K562 (cell line): ENCODE measurements around the gene C1QTNF5. TPM values are rescaled to one million over a fixed set of nuclear protein-coding genes. Genes with fewer than 3 reads are reported as not detected.

Source experiments
- ATAC-seq: fragments of 200-7000 bp; cut with Tn5 transposase; 3 replicates; pipeline ENCODE4 v1.9.1; 2020; ENCODE audit warnings: moderate library complexity
- BruUV-seq: library from RNA; stranded (reverse); fragments of 400-500 nt; replicated peaks from 2 replicates; lab custom pipeline; 2021; lab: Mats Ljungman, UMichigan
- CTCF ChIA-PET: fragments of 300-600 bp; formaldehyde crosslinking; extraction: SDS; loops from one replicate; lab custom pipeline; 2021; ENCODE audit warnings: low intra/inter-chr PET ratio; lab: Yijun Ruan, JAX
- POLR2A ChIA-PET: fragments of 300-600, 350-650 bp; sonication (Branson Sonifier 250); formaldehyde crosslinking; extraction: SDS; loops from one replicate; lab custom pipeline; 2021; ENCODE audit warnings: antibody characterized with exemption, inconsistent platforms; lab: Yijun Ruan, JAX
- DNase-seq, 4 experiments: peaks; one replicate each; pipeline versions ENCODE4 v3.0.0 to v3.0.0-alpha.2; 2011 to 2018; ENCODE audit warnings: low spot score in 3 of 4, mixed read lengths in 3 of 4; ENCODE audit errors: extremely low read depth in 1 of 4
- FAIRE-seq: peaks from 2 replicates; lab custom pipeline; 2011; peaks lifted over from hg19 to GRCh38; lab: Jason Lieb, UNC
- H2AFZ ChIP-seq: 2 replicates; pipeline ENCODE4 v1.6.0; 2011; ENCODE audit warnings: low read depth, low read length, control low read depth, inconsistent platforms
- H3K27ac ChIP-seq: fragments of 200-600 bp; 3 replicates; pipeline ENCODE4 v1.8.0; 2011; ENCODE audit warnings: low read depth, mild to moderate bottlenecking, control low read depth, inconsistent platforms, low read length, moderate library complexity, mixed read lengths; ENCODE audit errors: extremely low read depth
- H3K27me3 ChIP-seq, 2 experiments: fragments of 300-600 bp in 1 of 2; 2 replicates in 1 of 2; 3 replicates in 1 of 2; pipeline versions ENCODE4 v1.6.0 to v1.8.0; 2011; ENCODE audit warnings: inconsistent platforms in 2 of 2, low read length in 2 of 2, mild to moderate bottlenecking in 1 of 2, mixed read lengths in 1 of 2, moderate library complexity in 1 of 2; ENCODE audit not compliant: control insufficient read depth in 2 of 2, insufficient read depth in 2 of 2
- H3K36me3 ChIP-seq: fragments of 300-600 bp; 3 replicates; pipeline ENCODE4 v1.8.0; 2011; ENCODE audit warnings: mild to moderate bottlenecking, low read length, inconsistent platforms; ENCODE audit not compliant: control insufficient read depth, insufficient read depth
- H3K4me1 ChIP-seq, 2 experiments: fragments of 200-600 bp in 1 of 2; replicated peaks in 1 of 2; 2 replicates in 1 of 2; 3 replicates in 1 of 2; pipeline versions ENCODE4 v1.5.1 to v1.8.0; 2011; ENCODE audit warnings: inconsistent platforms in 2 of 2, low read length in 2 of 2, mild to moderate bottlenecking in 1 of 2, mixed read lengths in 1 of 2, moderate library complexity in 1 of 2; ENCODE audit not compliant: control insufficient read depth in 2 of 2, insufficient read depth in 2 of 2
- H3K4me2 ChIP-seq: 2 replicates; pipeline ENCODE4 v1.6.1; 2011; ENCODE audit warnings: low read length, control low read depth, inconsistent platforms, mixed read lengths; ENCODE audit not compliant: insufficient read depth
- H3K4me3 ChIP-seq: fragments of 200-600 bp; sonication (generic), shearing (Covaris generic); 2 replicates; pipeline ENCODE4 v1.5.1; 2016; ENCODE audit warnings: control low read depth, inconsistent platforms
- H3K79me2 ChIP-seq: fragments of 200-600 bp; 3 replicates; pipeline ENCODE4 v1.8.0; 2011; ENCODE audit warnings: low read length, inconsistent platforms; ENCODE audit not compliant: control insufficient read depth, insufficient read depth
- H3K9ac ChIP-seq, 2 experiments: 2 replicates each; pipeline versions ENCODE4 v1.6.0 to v1.6.1; 2011; ENCODE audit warnings: low read depth in 2 of 2, low read length in 2 of 2, control low read depth in 1 of 2, inconsistent platforms in 1 of 2, mild to moderate bottlenecking in 1 of 2, mixed read lengths in 1 of 2; ENCODE audit not compliant: insufficient read depth in 1 of 2
- H3K9me1 ChIP-seq: one replicate; pipeline ENCODE4 v1.6.0; 2011; ENCODE audit warnings: inconsistent platforms, mild to moderate bottlenecking, low read length, moderate library complexity; ENCODE audit not compliant: control insufficient read depth, insufficient read depth
- H3K9me3 ChIP-seq: replicated peaks from 2 replicates; pipeline ENCODE4 v1.5.1; 2011; ENCODE audit warnings: low read depth, low read length, inconsistent platforms; ENCODE audit not compliant: control insufficient read depth, insufficient read depth
- H4K20me1 ChIP-seq: replicated peaks from 2 replicates; pipeline ENCODE4 v1.6.1; 2011; ENCODE audit warnings: low read length, inconsistent platforms, mixed read lengths; ENCODE audit not compliant: control insufficient read depth, insufficient read depth
- BHLHE40 ChIP-seq: IDR thresholded peaks from 2 replicates; pipeline ENCODE4 v1.6.1; 2011; ENCODE audit warnings: low read length, improper control_type of control experiment
- CREB1 ChIP-seq, 2 experiments: sonication (generic) in 1 of 2; formaldehyde crosslinking in 1 of 2; IDR thresholded peaks; 2 replicates each; pipeline versions ENCODE4 v1.6.1 to v1.8.0; 2012 to 2022; ENCODE audit warnings: inconsistent platforms in 1 of 2, mild to moderate bottlenecking in 1 of 2, missing genetic modification reagents in 1 of 2, moderate library complexity in 1 of 2
- CREM ChIP-seq: IDR thresholded peaks from 2 replicates; pipeline ENCODE4 v1.6.1; 2014; ENCODE audit warnings: antibody characterized with exemption, low read depth
- NFYB ChIP-seq: IDR thresholded peaks from 2 replicates; pipeline ENCODE4 v1.6.1; 2011; ENCODE audit warnings: mild to moderate bottlenecking, moderate library complexity; ENCODE audit not compliant: insufficient read length; ENCODE audit errors: extremely low read depth
- ZKSCAN1 ChIP-seq: fragments of 150-350 bp; IDR thresholded peaks from 2 replicates; pipeline ENCODE4 v1.6.1; 2016; ENCODE audit warnings: low read depth, low read length
- WGBS: fragments of 100-300 bp; shearing (Covaris generic); methylation state at CpG from one replicate; pipeline ENCODE4 v1.1.6; 2016; ENCODE audit warnings: low coverage, mixed read lengths; ENCODE audit not compliant: insufficient coverage; ENCODE audit errors: missing lambda C conversion rate; 5-methylcytosine and 5-hydroxymethylcytosine counted together
- in situ Hi-C: fragments of 300-500 bp; cut with MboI; formaldehyde crosslinking; loops from 4 replicates; pipeline ENCODE4 v1.15.0; 2018; ENCODE audit warnings: inconsistent platforms, mixed read lengths
- intact Hi-C: fragments of 100-400 bp; cut with micrococcal nuclease; formaldehyde crosslinking; loops from 2 replicates; pipeline ENCODE4 v1.14.2; 2022
- polyA plus RNA-seq, 8 experiments: library from polyadenylated mRNA; depleted of rRNA in 4 of 8; stranded (reverse) in 5 of 8; unstranded in 3 of 8; fragments of >200 nt; fragmentation: Nextera tagmentation in 2 of 8; fragmentation: Illumina TruSeq in 1 of 8; extraction: Ambion mirVana in 2 of 8; extraction: Trizol in 1 of 8; gene quantifications; 2 replicates each; pipeline versions ENCODE4 v1.2.1 to v1.2.3, GENCODE V29; 2011 to 2014; ENCODE audit warnings: inconsistent platforms in 1 of 8, missing spikeins in 1 of 8
- total RNA-seq, 7 experiments: library from RNA; depleted of rRNA in 6 of 7; stranded (reverse); fragments of >200 nt in 6 of 7; fragmentation: Illumina TruSeq in 2 of 7; extraction: Trizol in 2 of 7; gene quantifications; 2 replicates each; pipeline versions ENCODE4 v1.2.1 to v1.2.3, GENCODE V29; 2011 to 2021; ENCODE audit warnings: low replicate concordance in 1 of 7
- TF ChIP-seq, protein P1 (sequence below), 2 experiments: IDR thresholded peaks; 2 replicates each; pipeline ENCODE4 v1.6.1; 2011; ENCODE audit warnings: borderline replicate concordance in 1 of 2, control low read depth in 1 of 2, low read depth in 1 of 2, low read length in 1 of 2, mild to moderate bottlenecking in 1 of 2, mixed read lengths in 1 of 2, moderate library complexity in 1 of 2; ENCODE audit not compliant: insufficient read depth in 1 of 2, insufficient read length in 1 of 2, poor library complexity in 1 of 2, severe bottlenecking in 1 of 2; ENCODE audit errors: extremely low read depth in 1 of 2
- TF ChIP-seq, protein P2 (sequence below): fragments of 250-450 bp; sonication (Bioruptor Pico); IDR thresholded peaks from 2 replicates; pipeline ENCODE4 v1.4.0; 2020

C1QTNF5 gene
- total and polyA plus RNA-seq, 9 of the 15 experiments (the other 6 are each of a cell fraction or from before 2014, with no cell fraction given): 0.07 to 0.76 (median 0.24) TPM; not detected in 1

DNA sequence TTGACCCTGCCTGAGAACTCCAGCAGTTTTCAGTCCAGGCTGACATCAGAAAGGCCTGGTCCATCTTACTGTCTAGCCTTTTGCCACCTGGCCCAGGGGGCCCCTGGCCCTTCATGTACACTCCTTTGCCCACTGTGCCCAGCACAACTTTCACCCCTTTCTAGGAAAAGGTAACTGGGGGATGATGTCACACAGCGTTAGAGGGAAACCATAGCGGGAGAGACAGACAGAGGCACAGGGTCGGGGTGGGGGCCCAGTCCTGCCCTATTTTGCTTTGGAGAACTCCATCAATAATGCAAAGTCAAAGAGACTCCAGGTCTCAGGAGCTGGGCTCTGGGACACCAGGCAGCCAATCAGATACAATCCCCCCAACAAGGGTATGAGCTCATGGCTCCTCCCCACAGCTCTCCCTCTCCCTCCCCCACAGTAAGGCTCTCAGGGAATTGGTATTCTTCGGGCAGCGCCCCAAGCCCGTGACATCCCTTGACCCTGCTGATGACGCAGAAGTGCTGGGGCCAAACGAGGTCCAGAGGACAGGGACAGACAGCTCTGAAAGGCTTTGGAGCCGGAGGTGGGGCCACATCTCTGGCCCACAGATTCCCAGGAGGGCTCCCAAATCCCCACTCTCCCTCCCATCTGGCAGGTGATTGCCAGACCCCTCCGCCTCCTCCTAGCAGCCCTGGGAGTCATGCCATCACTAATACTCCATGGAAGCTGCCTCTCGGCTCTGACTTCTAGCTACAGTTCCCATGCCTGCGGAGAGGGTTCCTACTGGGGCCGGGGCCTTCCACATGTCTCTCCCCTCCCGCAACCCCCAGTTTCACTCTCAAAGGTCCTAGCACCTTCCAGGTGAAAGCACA, 34.9 kb upstream of the C1QTNF5 start:
- no peaks in the 10 kb centered on the region for H3K27me3 ChIP-seq
- H3K79me2 ChIP-seq: peaks cover 20% of the 10 kb centered on the region
- H3K36me3 ChIP-seq: peaks cover 24% of the 10 kb centered on the region; the same call in 1 of the 3 replicates
- BruUV-seq: no TSS peak
- FAIRE-seq (peak; percentile 74), DNase-seq (peak; percentile 56 to 60 (median 59)), ATAC-seq (peak; percentile 13; the same call in 2 of the 3 replicates)
- no peaks in the 10 kb centered on the region for H3K9me1 ChIP-seq
- peaks cover 5% of the 10 kb centered on the region; the same call in 1 of the 2 replicates for H4K20me1 ChIP-seq
- H2AFZ ChIP-seq: no peak overlapping the region
- H3K27ac ChIP-seq: 0 out of 3 replicates have a peak overlapping the region, but pooled peaks have one; percentile 2
- no peak overlapping the region for H3K4me3 ChIP-seq
- 58% methylated on average over 13 of the region's 14 CpGs for WGBS
- H3K9me3 ChIP-seq: no peaks in the 10 kb centered on the region
- TF ChIP-seq ZKSCAN1 (no peak), BHLHE40 (0 out of 2 replicates have a peak, but pooled peaks have one; percentile 6), NFYB (peak; percentile 67), CREB1 (IDR thresholded peaks at IDR 0.05) (peak; percentile 16; the same call in 1 of the 2 replicates), CREB1 (CRISPR knock-in tag; IDR thresholded peaks at IDR 0.05) (no peak), CREM (peak; percentile 55)
- TF ChIP-seq, protein P1, sequence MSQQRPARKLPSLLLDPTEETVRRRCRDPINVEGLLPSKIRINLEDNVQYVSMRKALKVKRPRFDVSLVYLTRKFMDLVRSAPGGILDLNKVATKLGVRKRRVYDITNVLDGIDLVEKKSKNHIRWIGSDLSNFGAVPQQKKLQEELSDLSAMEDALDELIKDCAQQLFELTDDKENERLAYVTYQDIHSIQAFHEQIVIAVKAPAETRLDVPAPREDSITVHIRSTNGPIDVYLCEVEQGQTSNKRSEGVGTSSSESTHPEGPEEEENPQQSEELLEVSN (IDR thresholded peaks at IDR 0.05; ENCODE audit: borderline replicate concordance in 1 of 2, extremely low read depth in 1 of 2, insufficient read depth in 1 of 2, insufficient read length in 1 of 2, low read depth in 1 of 2, low read length in 1 of 2, poor library complexity in 1 of 2, severe bottlenecking in 1 of 2): peak in 1 of 2 experiments; percentile 75
- TF ChIP-seq, protein P2, sequence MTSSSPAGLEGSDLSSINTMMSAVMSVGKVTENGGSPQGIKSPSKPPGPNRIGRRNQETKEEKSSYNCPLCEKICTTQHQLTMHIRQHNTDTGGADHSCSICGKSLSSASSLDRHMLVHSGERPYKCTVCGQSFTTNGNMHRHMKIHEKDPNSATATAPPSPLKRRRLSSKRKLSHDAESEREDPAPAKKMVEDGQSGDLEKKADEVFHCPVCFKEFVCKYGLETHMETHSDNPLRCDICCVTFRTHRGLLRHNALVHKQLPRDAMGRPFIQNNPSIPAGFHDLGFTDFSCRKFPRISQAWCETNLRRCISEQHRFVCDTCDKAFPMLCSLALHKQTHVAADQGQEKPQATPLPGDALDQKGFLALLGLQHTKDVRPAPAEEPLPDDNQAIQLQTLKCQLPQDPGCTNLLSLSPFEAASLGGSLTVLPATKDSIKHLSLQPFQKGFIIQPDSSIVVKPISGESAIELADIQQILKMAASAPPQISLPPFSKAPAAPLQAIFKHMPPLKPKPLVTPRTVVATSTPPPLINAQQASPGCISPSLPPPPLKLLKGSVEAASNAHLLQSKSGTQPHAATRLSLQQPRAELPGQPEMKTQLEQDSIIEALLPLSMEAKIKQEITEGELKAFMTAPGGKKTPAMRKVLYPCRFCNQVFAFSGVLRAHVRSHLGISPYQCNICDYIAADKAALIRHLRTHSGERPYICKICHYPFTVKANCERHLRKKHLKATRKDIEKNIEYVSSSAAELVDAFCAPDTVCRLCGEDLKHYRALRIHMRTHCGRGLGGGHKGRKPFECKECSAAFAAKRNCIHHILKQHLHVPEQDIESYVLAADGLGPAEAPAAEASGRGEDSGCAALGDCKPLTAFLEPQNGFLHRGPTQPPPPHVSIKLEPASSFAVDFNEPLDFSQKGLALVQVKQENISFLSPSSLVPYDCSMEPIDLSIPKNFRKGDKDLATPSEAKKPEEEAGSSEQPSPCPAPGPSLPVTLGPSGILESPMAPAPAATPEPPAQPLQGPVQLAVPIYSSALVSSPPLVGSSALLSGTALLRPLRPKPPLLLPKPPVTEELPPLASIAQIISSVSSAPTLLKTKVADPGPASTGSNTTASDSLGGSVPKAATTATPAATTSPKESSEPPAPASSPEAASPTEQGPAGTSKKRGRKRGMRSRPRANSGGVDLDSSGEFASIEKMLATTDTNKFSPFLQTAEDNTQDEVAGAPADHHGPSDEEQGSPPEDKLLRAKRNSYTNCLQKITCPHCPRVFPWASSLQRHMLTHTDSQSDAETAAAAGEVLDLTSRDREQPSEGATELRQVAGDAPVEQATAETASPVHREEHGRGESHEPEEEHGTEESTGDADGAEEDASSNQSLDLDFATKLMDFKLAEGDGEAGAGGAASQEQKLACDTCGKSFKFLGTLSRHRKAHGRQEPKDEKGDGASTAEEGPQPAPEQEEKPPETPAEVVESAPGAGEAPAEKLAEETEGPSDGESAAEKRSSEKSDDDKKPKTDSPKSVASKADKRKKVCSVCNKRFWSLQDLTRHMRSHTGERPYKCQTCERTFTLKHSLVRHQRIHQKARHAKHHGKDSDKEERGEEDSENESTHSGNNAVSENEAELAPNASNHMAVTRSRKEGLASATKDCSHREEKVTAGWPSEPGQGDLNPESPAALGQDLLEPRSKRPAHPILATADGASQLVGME (CRISPR knock-in tag): no peak
- TF ChIP-seq, all 486 proteins: peak for 5
- peaks cover 67 to 82% of the 10 kb centered on the region in 2 experiments for H3K4me1 ChIP-seq
- H3K4me2 ChIP-seq: no peak overlapping the region; the same call in 1 of the 2 replicates
- POLR2A ChIA-PET: interaction anchor here (0.8 to 3.7 kb wide), 6 partner anchors 9 to 283 kb away, joined by 3 to 24 read pairs (median 4); no protein-coding TSS in a partner anchor
- CTCF ChIA-PET: interaction anchor here (1.5 to 5.9 kb wide), 2 partner anchors 17 to 19 kb away, joined by 3 to 41 read pairs; no protein-coding TSS in a partner anchor
- peak overlapping the region in 1 of 2 experiments; percentile 79; a peak in 2 of 4 replicates for H3K9ac ChIP-seq
- intact Hi-C loops (loop anchor here (2.0 to 5.0 kb wide), 2 partner anchors 53 to 268 kb away; partner anchors contain the start of gene C2CD2L), in situ Hi-C loops (no loop called here)
